Keratinocyte (primary cell): ENCODE measurements around the gene CTTNBP2. TPM values are rescaled to one million over a fixed set of nuclear protein-coding genes. Genes with fewer than 3 reads are reported as not detected.

Source experiments
- DNase-seq: peaks from one replicate; pipeline ENCODE4 v3.0.0-alpha.2; 2011; ENCODE audit warnings: low read depth, missing footprints, low spot score
- FAIRE-seq: peaks from 2 replicates; lab custom pipeline; 2011; peaks lifted over from hg19 to GRCh38; lab: Jason Lieb, UNC
- H2AFZ ChIP-seq: 2 replicates; pipeline ENCODE4 v1.6.0; 2012; ENCODE audit warnings: low read length, control low read depth, inconsistent platforms; ENCODE audit not compliant: control insufficient read depth
- H3K27ac ChIP-seq: 2 replicates; pipeline ENCODE4 v1.5.1; 2011; ENCODE audit warnings: low read length; ENCODE audit not compliant: control insufficient read depth, insufficient read depth
- H3K27me3 ChIP-seq: 3 replicates; pipeline ENCODE4 v1.6.0; 2011; ENCODE audit warnings: low read length; ENCODE audit not compliant: control insufficient read depth, insufficient read depth; ENCODE audit errors: extremely low read depth
- H3K36me3 ChIP-seq, 2 experiments: 2 replicates in 1 of 2; 3 replicates in 1 of 2; pipeline ENCODE4 v1.5.1; 2011; ENCODE audit warnings: low read length in 2 of 2, mild to moderate bottlenecking in 1 of 2; ENCODE audit not compliant: control insufficient read depth in 2 of 2, insufficient read depth in 2 of 2; ENCODE audit errors: extremely low read depth in 1 of 2
- H3K4me1 ChIP-seq: 3 replicates; pipeline ENCODE4 v1.5.1; 2011; ENCODE audit warnings: low read length; ENCODE audit not compliant: control insufficient read depth, insufficient read depth; ENCODE audit errors: extremely low read depth
- H3K4me2 ChIP-seq: 3 replicates; pipeline ENCODE4 v1.6.0; 2011; ENCODE audit warnings: low read depth, low read length; ENCODE audit not compliant: control insufficient read depth, insufficient read depth; ENCODE audit errors: extremely low read depth
- H3K4me3 ChIP-seq, 3 experiments: fragments of 200-600 bp in 1 of 3; sonication (generic) in 1 of 3; 2 replicates in 2 of 3; 3 replicates in 1 of 3; pipeline ENCODE4 v1.5.1; 2011 to 2016; ENCODE audit warnings: low read length in 3 of 3, mild to moderate bottlenecking in 3 of 3, control low read depth in 2 of 3, inconsistent platforms in 1 of 3, low read depth in 1 of 3, mixed read lengths in 1 of 3, mixed run types in 1 of 3, moderate library complexity in 1 of 3; ENCODE audit not compliant: control insufficient read depth in 2 of 3, insufficient read depth in 2 of 3; ENCODE audit errors: extremely low read depth in 1 of 3
- H3K79me2 ChIP-seq: 2 replicates; pipeline ENCODE4 v1.6.0; 2012; ENCODE audit warnings: low read length; ENCODE audit not compliant: control insufficient read depth, insufficient read depth
- H3K9ac ChIP-seq: 3 replicates; pipeline ENCODE4 v1.6.0; 2011; ENCODE audit warnings: low read length; ENCODE audit not compliant: control insufficient read depth, insufficient read depth; ENCODE audit errors: extremely low read depth
- H3K9me1 ChIP-seq: 3 replicates; pipeline ENCODE4 v1.6.0; 2011; ENCODE audit warnings: low read length; ENCODE audit not compliant: control insufficient read depth, insufficient read depth; ENCODE audit errors: extremely low read depth
- H3K9me3 ChIP-seq: 2 replicates; pipeline ENCODE4 v1.5.1; 2012; ENCODE audit warnings: low read depth, low read length; ENCODE audit not compliant: control insufficient read depth
- H4K20me1 ChIP-seq: 3 replicates; pipeline ENCODE4 v1.6.0; 2011; ENCODE audit warnings: low read length; ENCODE audit not compliant: control insufficient read depth, insufficient read depth; ENCODE audit errors: extremely low read depth
- EZH2 ChIP-seq: IDR thresholded peaks from one replicate; pipeline ENCODE4 v1.6.1; 2012; ENCODE audit warnings: inconsistent platforms, mild to moderate bottlenecking, low read length, moderate library complexity
- dilution Hi-C: fragments of 300-500 bp; cut with MboI; formaldehyde crosslinking; loops from one replicate; pipeline ENCODE4 v1.7.0; 2020; ENCODE audit warnings: low sequenced_read_pairs; ENCODE audit not compliant: extremely low pct_ligation_motif_present
- polyA plus RNA-seq, 5 experiments: library from polyadenylated mRNA; depleted of rRNA in 3 of 5; stranded (reverse) in 3 of 5; stranded (forward) in 1 of 5; unstranded in 1 of 5; fragments of >200 nt; gene quantifications; 1 replicate in 1 of 5; 2 replicates in 3 of 5; 3 replicates in 1 of 5; pipeline versions ENCODE4 v1.2.1 to v1.2.3, GENCODE V29; 2011 to 2012; ENCODE audit warnings: missing spikeins in 2 of 5, low read depth in 1 of 5, low replicate concordance in 1 of 5
- TF ChIP-seq, protein P1 (sequence below), 3 experiments: IDR thresholded peaks in 1 of 3; conservative IDR thresholded peaks in 1 of 3; optimal IDR thresholded peaks in 1 of 3; 2 replicates in 2 of 3; 3 replicates in 1 of 3; pipeline versions ENCODE3 to v1.5.1; 2011; ENCODE audit warnings: low read length in 3 of 3, mild to moderate bottlenecking in 3 of 3, moderate library complexity in 2 of 3, control low read depth in 1 of 3, inconsistent platforms in 1 of 3; ENCODE audit not compliant: insufficient read depth in 2 of 3; ENCODE audit errors: extremely low read depth in 1 of 3

Gene CTTNBP2
- polyA plus RNA-seq, 1 donor (not counting 4 experiments of a cell fraction or from before 2014, with no cell fraction given) = 0.55 TPM

- H3K4me2 ChIP-seq = no peak overlapping the region
- FAIRE-seq (no peak), DNase-seq (no peak)
- no peak overlapping the region for H3K9ac ChIP-seq
- no peaks in the 10 kb centered on the region for H3K27me3 ChIP-seq
- no peaks in the 10 kb centered on the region for H3K4me1 ChIP-seq
- H3K9me1 ChIP-seq = no peaks in the 10 kb centered on the region
- H3K27ac ChIP-seq = no peak overlapping the region
- no peak overlapping the region for H3K4me3 ChIP-seq
- no peaks in the 10 kb centered on the region for H3K36me3 ChIP-seq
- no peak overlapping the region for H2AFZ ChIP-seq
- H4K20me1 ChIP-seq = no peaks in the 10 kb centered on the region
- TF ChIP-seq EZH2 = no peak
- TF ChIP-seq, protein P1, sequence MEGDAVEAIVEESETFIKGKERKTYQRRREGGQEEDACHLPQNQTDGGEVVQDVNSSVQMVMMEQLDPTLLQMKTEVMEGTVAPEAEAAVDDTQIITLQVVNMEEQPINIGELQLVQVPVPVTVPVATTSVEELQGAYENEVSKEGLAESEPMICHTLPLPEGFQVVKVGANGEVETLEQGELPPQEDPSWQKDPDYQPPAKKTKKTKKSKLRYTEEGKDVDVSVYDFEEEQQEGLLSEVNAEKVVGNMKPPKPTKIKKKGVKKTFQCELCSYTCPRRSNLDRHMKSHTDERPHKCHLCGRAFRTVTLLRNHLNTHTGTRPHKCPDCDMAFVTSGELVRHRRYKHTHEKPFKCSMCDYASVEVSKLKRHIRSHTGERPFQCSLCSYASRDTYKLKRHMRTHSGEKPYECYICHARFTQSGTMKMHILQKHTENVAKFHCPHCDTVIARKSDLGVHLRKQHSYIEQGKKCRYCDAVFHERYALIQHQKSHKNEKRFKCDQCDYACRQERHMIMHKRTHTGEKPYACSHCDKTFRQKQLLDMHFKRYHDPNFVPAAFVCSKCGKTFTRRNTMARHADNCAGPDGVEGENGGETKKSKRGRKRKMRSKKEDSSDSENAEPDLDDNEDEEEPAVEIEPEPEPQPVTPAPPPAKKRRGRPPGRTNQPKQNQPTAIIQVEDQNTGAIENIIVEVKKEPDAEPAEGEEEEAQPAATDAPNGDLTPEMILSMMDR (optimal IDR thresholded peaks at IDR 0.05 in 1 of 3, IDR thresholded peaks at IDR 0.05 in 1 of 3, conservative IDR thresholded peaks at IDR 0.05 in 1 of 3; ENCODE audit: extremely low read depth in 1 of 3, insufficient read depth in 2 of 3, low read length in 3 of 3) = no peak
- dilution Hi-C loops = no loop called here
- no peaks in the 10 kb centered on the region for H3K9me3 ChIP-seq
- no peaks in the 10 kb centered on the region for H3K79me2 ChIP-seq
Observed at GRCh38 chr7:117724898-117725297, 148.3 kb downstream of the CTTNBP2 start.

- FAIRE-seq (no peak), DNase-seq (no peak)
- Histone ChIP-seq H3K79me2 (no peaks in the 10 kb centered on the region), H2AFZ (no peak overlapping the region), H3K4me3 (no peak overlapping the region), H3K9me1 (no peaks in the 10 kb centered on the region), H4K20me1 (no peaks in the 10 kb centered on the region), H3K4me1 (no peaks in the 10 kb centered on the region), H3K4me2 (no peak overlapping the region), H3K9ac (no peak overlapping the region), H3K9me3 (no peaks in the 10 kb centered on the region), H3K27me3 (no peaks in the 10 kb centered on the region), H3K36me3 (no peaks in the 10 kb centered on the region), H3K27ac (no peak overlapping the region)
- dilution Hi-C loops = no loop called here
- TF ChIP-seq EZH2 = no peak
- TF ChIP-seq, protein P1 (optimal IDR thresholded peaks at IDR 0.05 in 1 of 3, IDR thresholded peaks at IDR 0.05 in 1 of 3, conservative IDR thresholded peaks at IDR 0.05 in 1 of 3; ENCODE audit: extremely low read depth in 1 of 3, insufficient read depth in 2 of 3, low read length in 3 of 3) = no peak
Observed at GRCh38 chr7:117719377-117719776, 153.9 kb downstream of the CTTNBP2 start.
